AG04449 (cell line): ENCODE measurements around the gene SLC36A2.

Source experiments
- CTCF ChIA-PET: fragments of 350-600 bp; formaldehyde crosslinking; extraction: SDS; loops from one replicate; lab custom pipeline; 2021; ENCODE audit warnings: antibody characterized with exemption; lab: Yijun Ruan, JAX
- POLR2A ChIA-PET: fragments of 400-600, 350-600 bp; formaldehyde crosslinking; extraction: SDS; loops from one replicate; lab custom pipeline; 2020; ENCODE audit warnings: antibody characterized with exemption, inconsistent platforms; lab: Yijun Ruan, JAX
- DNase-seq: peaks from one replicate; pipeline ENCODE4 v3.0.0-alpha.2; 2010; ENCODE audit warnings: low read depth, low spot score
- H3K4me3 ChIP-seq: 2 replicates; pipeline ENCODE4 v1.5.1; 2011; ENCODE audit warnings: low read depth, mild to moderate bottlenecking, control low read depth, low read length
- CTCF ChIP-seq: IDR thresholded peaks from one replicate; pipeline ENCODE4 v1.5.1; 2011; ENCODE audit warnings: mild to moderate bottlenecking, moderate library complexity, low read length, control low read depth, inconsistent platforms; ENCODE audit not compliant: insufficient read depth; ENCODE audit errors: missing control alignments

SLC36A2 gene

DNA sequence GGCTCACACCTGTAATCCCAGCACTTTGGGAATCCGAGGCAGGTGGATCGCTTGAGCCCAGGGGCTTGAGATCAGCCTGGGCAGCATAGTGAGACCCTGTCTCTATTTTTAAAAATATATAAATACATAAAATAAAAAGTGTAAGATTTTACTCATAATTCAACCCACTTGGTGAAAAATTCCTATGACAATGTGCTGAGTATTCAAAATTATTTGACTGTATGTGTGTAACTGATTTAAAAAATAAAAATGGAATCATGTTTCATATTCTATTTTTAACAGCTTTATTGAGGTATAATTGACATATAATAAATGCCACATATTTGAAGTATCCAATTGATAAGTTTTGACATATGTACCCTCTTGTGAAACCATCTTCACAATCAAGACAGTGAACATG, 71.6 kb downstream of the SLC36A2 start:
- no peak for TF ChIP-seq CTCF
- DNase-seq, result no peak
- POLR2A ChIA-PET, result no interaction called here
- CTCF ChIA-PET, result no interaction called here
- no peak overlapping the region for H3K4me3 ChIP-seq

GRCh38 chr5:151274666-151275065, 72.7 kb downstream of the SLC36A2 start:
- CTCF ChIA-PET, result no interaction called here
- no peak for DNase-seq
- no peak for TF ChIP-seq CTCF
- POLR2A ChIA-PET, result no interaction called here
- no peak overlapping the region for H3K4me3 ChIP-seq

- no peak overlapping the region for H3K4me3 ChIP-seq
- TF ChIP-seq CTCF, result no peak
- CTCF ChIA-PET, result no interaction called here
- DNase-seq, result no peak
- POLR2A ChIA-PET, result no interaction called here
Observed at GRCh38 chr5:151271336-151271735, 76.0 kb downstream of the SLC36A2 start.

DNA sequence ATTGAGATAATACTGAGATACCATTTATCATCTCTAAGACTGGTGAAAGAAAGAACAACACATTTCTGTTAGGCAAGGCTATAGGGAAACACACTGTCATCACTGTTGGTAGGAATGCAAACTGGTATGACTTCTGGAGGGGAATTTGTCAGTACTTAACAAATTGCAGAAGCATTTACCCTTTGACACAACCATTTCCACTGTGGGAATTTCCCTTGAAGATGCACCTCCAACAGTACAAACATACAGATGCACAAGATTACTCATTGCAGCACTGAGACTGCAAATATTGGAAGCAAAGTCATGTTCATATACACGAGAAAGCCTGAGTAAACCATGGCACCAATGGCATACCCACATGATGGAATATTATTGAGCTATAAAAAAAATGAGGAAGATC, 76.8 kb downstream of the SLC36A2 start:
- CTCF ChIA-PET, result no interaction called here
- no peak overlapping the region for H3K4me3 ChIP-seq
- TF ChIP-seq CTCF, result no peak
- POLR2A ChIA-PET, result no interaction called here
- DNase-seq, result peak; percentile 63

GRCh38 chr5:151267491-151268260, 79.7 kb downstream of the SLC36A2 start:
- TF ChIP-seq CTCF, result no peak
- ChIA-PET CTCF (no interaction called here), POLR2A (no interaction called here)
- no peak overlapping the region for H3K4me3 ChIP-seq
- no peak for DNase-seq
